ENCODE measurements around the gene TLR7. TPM values are rescaled to one million over a fixed set of nuclear protein-coding genes. Genes with fewer than 3 reads are reported as not detected.

The TLR7 gene
- total RNA-seq = not detected in 2 replicates

DNA sequence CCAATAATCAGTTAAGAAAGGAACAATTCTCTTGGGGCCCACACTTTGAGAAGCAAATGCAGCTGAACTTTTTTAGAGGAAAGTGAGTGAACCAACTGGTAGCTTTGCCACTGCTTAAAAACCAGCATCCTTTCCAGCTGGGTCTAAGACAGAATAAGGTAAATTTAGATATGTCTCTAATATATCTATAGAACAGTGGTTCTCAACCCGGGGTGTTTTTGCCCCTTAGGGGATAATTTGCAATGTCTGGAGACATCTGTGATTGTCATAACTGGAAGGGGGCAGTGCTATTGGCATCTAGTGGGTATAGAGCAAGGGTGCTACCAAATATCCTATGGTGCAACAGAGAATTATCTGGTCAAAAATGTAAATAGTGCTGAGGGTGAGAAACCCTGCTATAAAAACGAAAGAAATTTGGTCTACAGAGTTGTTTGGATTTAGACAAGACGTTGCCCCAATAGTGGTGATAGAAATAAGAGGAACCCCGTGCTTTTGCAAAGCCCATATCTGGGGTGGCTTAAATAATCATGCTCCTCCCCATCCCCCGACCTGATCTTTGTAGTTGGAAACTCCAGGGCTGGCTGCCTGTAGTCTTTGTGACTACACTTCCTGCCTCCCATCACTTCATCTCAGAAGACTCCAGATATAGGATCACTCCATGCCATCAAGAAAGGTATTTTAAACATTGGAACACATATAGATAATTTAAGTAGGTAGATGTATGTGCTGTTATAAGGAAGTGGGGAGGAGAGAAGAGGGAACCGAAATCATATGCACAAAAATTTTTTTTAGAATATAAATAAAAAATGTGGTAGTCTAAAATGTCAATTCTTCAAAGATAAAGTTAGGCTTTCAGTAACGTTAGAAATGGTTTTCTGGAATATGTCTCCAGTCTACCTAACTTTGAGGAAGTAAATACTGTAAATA is at the start of gene TLR7:
TSS of gene TLR7 (plus strand) at position 622 of the 927 bp plus-strand sequence. CDS start 507 bp downstream, outside the sequence.

DNA sequence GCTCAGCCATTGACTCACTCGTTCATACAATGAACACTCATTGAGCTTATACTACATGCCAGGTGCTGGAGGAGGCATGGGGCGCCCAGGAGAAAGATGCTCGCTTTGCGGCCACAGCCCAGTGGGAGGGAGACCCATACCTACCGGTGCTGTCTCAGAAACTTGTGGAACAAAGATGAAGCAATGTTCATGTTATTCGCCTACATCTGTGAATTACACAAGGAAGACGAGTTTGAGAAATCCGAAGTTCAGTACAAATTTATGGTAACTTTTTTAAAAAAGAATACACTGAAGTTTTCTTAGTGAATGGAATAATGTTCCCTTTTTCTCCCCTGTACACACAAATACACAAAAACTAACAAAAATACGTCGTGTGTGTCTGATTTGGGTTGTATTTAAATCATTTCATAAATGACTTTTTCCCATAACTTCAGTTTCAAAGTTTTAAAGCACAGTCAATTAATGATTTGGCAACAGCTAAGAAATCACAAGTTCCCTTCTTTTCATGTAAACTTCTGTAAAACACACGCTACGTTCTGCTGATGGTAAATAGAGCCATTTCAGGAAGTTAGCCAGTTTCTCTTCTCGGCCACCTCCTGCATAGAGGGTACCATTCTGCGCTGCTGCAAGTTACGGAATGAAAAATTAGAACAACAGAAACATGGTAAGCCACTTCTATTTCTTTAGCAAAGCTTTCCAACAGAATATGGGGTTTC is 39.3 kb downstream of the TLR7 start, which contains the start of gene TLR8:
TSS of gene TLR8 (plus strand) at position 575 of the 716 bp plus-strand sequence. CDS start at position 662, 87 bp downstream.

Other genes with a start within 250 kb of the TLR7 start
- 18.6 and 26.9 TPM in 2 replicates for gene PRPS2, start 75.7 kb upstream of the TLR7 start, total RNA-seq
- not detected in 2 replicates for gene TLR8, start 39.5 kb downstream of the TLR7 start, total RNA-seq
- gene TMSB4X, start 108.0 kb downstream of the TLR7 start, total RNA-seq = 6,448 and 9,042 TPM in 2 replicates
- gene FAM9C, start 177.5 kb downstream of the TLR7 start, total RNA-seq = 18.0 TPM in 1 of 2 replicates, not detected in the other